Activated T-cell treated with anti-CD3 and anti-CD28 coated beads, Interleukin-2, amount 50 U/mL, for 24 hours (primary cell): Measurements from ENCODE around the gene HTT.

ENCODE experiments used
- DNase-seq: peaks from one replicate; pipeline ENCODE4 v3.0.0-alpha.2; 2020
- H3K27ac Mint-ChIP-seq: 2 replicates; pipeline ENCODE4 v1.8.0; 2020; ENCODE audit warnings: mild to moderate bottlenecking, mixed read lengths
- H3K27me3 Mint-ChIP-seq: 2 replicates; pipeline ENCODE4 v1.8.0; 2020; ENCODE audit warnings: mixed read lengths
- H3K36me3 Mint-ChIP-seq: 2 replicates; pipeline ENCODE4 v1.8.0; 2020; ENCODE audit warnings: low read depth, mixed read lengths
- H3K4me1 Mint-ChIP-seq: 2 replicates; pipeline ENCODE4 v1.8.0; 2020; ENCODE audit warnings: low read depth, mixed read lengths
- H3K4me3 Mint-ChIP-seq: 2 replicates; pipeline ENCODE4 v1.8.0; 2020; ENCODE audit warnings: mild to moderate bottlenecking, moderate library complexity, mixed read lengths
- H3K9me3 Mint-ChIP-seq: 2 replicates; pipeline ENCODE4 v1.8.0; 2020; ENCODE audit warnings: mixed read lengths

The HTT gene

GRCh38 chr4:3211866-3212265 is 137.4 kb downstream of the HTT start:
- H3K27me3 Mint-ChIP-seq = no peaks in the 10 kb centered on the region
- H3K4me3 Mint-ChIP-seq = no peak overlapping the region
- H3K27ac Mint-ChIP-seq = no peak overlapping the region
- peaks cover 93% of the 10 kb centered on the region for H3K36me3 Mint-ChIP-seq
- H3K9me3 Mint-ChIP-seq = no peaks in the 10 kb centered on the region
- peaks cover 3% of the 10 kb centered on the region for H3K4me1 Mint-ChIP-seq
- DNase-seq = no peak

GRCh38 chr4:3212391-3213105 is 138.1 kb downstream of the HTT start:
- Mint-ChIP-seq H3K4me3 (no peak overlapping the region), H3K27me3 (no peaks in the 10 kb centered on the region), H3K36me3 (peaks cover 93% of the 10 kb centered on the region), H3K4me1 (no peaks in the 10 kb centered on the region), H3K9me3 (no peaks in the 10 kb centered on the region), H3K27ac (no peak overlapping the region)
- no peak for DNase-seq

- Mint-ChIP-seq H3K4me3 (no peak overlapping the region), H3K9me3 (no peaks in the 10 kb centered on the region), H3K36me3 (peaks cover 93% of the 10 kb centered on the region), H3K27me3 (no peaks in the 10 kb centered on the region), H3K27ac (no peak overlapping the region), H3K4me1 (no peaks in the 10 kb centered on the region)
- no peak for DNase-seq
These were observed 138.6 kb downstream of the HTT start for GRCh38 chr4:3213106-3213425.

DNA sequence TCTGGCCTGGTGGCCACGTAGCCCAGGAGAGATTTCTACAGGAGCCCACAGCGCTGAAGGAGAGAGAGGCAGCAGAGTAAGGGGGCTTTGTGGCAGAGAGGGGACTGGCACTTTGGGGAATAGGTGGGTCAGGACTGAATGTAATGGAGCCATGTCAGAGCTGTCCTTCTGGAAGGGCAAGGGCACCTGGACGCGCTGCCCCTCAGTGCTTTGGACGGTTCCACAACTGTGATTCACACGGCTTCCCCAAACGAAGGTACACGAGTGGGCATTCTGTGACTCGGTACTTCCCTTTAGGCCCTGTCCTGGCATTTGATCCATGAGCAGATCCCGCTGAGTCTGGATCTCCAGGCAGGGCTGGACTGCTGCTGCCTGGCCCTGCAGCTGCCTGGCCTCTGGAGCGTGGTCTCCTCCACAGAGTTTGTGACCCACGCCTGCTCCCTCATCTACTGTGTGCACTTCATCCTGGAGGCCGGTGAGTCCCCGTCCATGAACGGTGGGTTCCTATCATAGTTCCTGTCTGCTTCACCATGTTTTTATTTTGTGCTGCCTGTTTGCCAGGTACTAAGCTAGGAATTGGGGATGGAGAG is 139.3 kb downstream of the HTT start:
- Mint-ChIP-seq H3K4me1 (no peaks in the 10 kb centered on the region), H3K9me3 (no peaks in the 10 kb centered on the region), H3K27me3 (no peaks in the 10 kb centered on the region), H3K36me3 (peaks cover 93% of the 10 kb centered on the region), H3K4me3 (no peak overlapping the region), H3K27ac (no peak overlapping the region)
- DNase-seq = no peak

DNA sequence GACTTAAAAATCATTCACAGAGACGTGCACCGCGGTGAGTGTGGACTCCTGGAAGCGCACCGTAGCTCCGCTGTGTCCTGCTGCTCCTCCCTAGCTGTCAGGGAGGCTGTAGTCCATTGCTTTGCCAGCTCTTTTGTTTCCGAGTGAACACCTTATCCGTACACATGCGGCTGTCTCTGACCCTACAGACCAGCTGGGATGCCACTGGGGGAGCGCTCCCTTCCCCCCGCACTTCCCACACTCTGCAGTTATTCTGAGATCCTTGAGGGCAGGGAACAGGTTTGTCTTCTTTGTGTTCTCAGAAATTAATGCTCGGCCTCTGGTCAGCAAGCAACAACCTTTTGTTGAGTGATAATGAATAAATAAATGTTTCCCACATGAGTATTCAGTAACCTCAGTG is 140.8 kb downstream of the HTT start:
- Mint-ChIP-seq H3K4me3 (no peak overlapping the region), H3K9me3 (no peaks in the 10 kb centered on the region), H3K36me3 (peaks cover 93% of the 10 kb centered on the region), H3K27ac (no peak overlapping the region), H3K4me1 (no peaks in the 10 kb centered on the region), H3K27me3 (no peaks in the 10 kb centered on the region)
- no peak for DNase-seq

- Mint-ChIP-seq H3K9me3 (no peaks in the 10 kb centered on the region), H3K4me3 (no peak overlapping the region), H3K27me3 (no peaks in the 10 kb centered on the region), H3K36me3 (peaks cover 94% of the 10 kb centered on the region), H3K27ac (no peak overlapping the region), H3K4me1 (no peaks in the 10 kb centered on the region)
- DNase-seq = no peak
These were observed 141.3 kb downstream of the HTT start for GRCh38 chr4:3215733-3216132.

DNA sequence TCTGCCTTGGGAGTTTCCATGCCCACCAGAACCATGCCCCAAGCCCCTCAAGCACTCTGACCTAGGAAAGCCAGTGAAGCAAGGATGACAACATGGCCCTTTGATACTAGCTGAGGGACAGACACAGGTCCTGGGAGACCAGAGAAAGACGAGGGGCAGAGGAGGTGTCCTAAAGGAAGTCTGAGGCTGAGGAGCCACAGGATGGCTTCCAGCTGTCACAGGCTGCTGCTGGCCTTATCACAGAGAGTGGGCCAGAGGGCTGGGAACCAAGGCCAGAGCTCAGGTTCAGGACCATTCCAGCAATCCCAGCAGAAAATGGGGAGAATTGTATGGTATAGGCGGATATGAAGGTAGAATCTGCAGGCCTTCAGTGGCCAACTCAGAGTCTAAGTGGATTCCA is 142.8 kb downstream of the HTT start:
- no peaks in the 10 kb centered on the region for H3K4me1 Mint-ChIP-seq
- H3K27ac Mint-ChIP-seq = peak overlapping the region; percentile 60
- peaks cover 97% of the 10 kb centered on the region for H3K36me3 Mint-ChIP-seq
- H3K9me3 Mint-ChIP-seq = no peaks in the 10 kb centered on the region
- H3K27me3 Mint-ChIP-seq = no peaks in the 10 kb centered on the region
- H3K4me3 Mint-ChIP-seq = no peak overlapping the region
- DNase-seq = no peak

GRCh38 chr4:3217771-3218170 is 143.3 kb downstream of the HTT start:
- no peak overlapping the region for H3K27ac Mint-ChIP-seq
- no peak for DNase-seq
- H3K36me3 Mint-ChIP-seq = peaks cover 97% of the 10 kb centered on the region
- no peaks in the 10 kb centered on the region for H3K27me3 Mint-ChIP-seq
- no peaks in the 10 kb centered on the region for H3K4me1 Mint-ChIP-seq
- H3K4me3 Mint-ChIP-seq = no peak overlapping the region
- no peaks in the 10 kb centered on the region for H3K9me3 Mint-ChIP-seq

DNA sequence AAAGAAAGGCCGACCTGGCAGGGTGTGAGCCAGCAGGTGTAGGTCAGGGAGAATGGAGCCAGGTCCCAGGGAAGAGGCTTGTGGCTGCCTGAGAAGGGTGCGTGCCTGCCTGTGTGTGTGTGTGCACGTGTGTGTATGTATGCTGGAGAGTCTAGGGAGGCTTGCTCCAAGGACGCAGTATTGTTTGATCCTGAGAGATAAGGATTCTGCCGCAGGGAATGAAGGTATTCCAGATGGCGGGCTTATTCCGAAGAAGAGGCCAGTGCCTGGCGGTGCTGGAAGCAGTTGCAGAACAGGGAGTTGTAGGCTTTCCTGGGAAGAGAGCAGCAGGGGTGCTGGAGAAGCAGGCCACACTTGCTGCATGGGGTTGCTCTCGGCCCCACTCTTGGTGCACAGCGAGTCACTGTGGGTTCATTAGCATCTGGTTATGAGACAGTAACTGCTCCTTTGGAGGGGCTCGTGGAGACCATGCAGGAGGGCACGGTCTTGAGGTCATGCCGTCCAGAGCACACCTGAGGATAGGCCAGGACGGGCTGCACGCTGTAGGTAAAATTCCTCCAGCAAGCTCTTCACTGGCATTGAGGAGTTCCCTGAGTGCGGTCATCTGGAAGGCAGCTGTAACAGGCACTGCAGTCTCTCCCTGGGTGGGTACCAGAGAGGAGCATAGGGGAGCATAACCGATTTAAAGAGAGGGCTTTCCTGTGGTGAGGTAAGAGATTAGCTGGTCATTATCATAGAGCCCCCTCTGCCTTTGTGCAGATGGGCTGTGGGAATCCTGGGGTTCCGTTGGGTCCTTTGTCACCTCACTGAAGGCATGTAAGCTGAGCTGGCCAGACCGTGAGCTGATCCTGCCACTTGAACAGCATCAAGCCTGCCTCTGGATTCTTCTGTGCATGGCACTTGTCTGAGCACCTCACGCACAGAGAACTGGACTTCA is 144.6 kb downstream of the HTT start:
- Mint-ChIP-seq H3K4me1 (no peaks in the 10 kb centered on the region), H3K27ac (peak overlapping the region; percentile 73), H3K36me3 (peaks cover 97% of the 10 kb centered on the region), H3K9me3 (no peaks in the 10 kb centered on the region), H3K27me3 (no peaks in the 10 kb centered on the region), H3K4me3 (no peak overlapping the region)
- no peak for DNase-seq

DNA sequence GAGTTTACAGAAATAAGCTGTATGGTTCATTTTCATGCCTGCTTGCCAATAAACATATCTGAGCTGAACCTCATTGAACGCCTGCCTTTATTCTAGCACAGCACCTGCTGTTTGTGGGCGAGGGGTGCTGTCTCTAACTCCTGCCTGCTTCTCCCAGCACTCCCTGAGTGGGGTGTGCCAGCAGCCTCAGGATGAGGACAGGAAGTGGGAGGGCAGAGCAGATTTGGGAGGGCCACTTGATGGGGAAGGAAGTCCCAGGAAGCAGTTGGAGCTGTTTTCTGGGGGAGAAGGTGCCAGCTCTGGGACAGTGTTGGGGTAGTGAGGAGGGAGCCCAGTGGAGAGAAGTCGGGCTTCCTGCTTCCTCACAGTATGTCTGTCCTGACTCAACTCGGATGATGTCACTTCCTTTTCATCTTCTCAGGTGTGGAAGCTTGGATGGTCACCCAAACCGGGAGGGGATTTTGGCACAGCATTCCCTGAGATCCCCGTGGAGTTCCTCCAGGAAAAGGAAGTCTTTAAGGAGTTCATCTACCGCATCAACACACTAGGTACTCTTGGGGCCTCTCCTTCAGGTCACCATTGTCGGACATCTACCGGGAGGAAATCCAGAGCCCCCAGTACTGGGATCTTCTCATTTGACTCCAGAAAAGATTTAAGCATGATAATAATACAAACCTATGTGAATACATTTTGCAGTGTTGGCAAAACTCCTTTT is 145.4 kb downstream of the HTT start:
- Mint-ChIP-seq H3K27ac (peak overlapping the region; percentile 73), H3K4me3 (no peak overlapping the region), H3K4me1 (no peaks in the 10 kb centered on the region), H3K36me3 (peaks cover 97% of the 10 kb centered on the region), H3K9me3 (no peaks in the 10 kb centered on the region), H3K27me3 (no peaks in the 10 kb centered on the region)
- DNase-seq = no peak

- no peaks in the 10 kb centered on the region for H3K4me1 Mint-ChIP-seq
- peaks cover 96% of the 10 kb centered on the region for H3K36me3 Mint-ChIP-seq
- DNase-seq = no peak
- H3K27me3 Mint-ChIP-seq = no peaks in the 10 kb centered on the region
- H3K9me3 Mint-ChIP-seq = no peaks in the 10 kb centered on the region
- H3K4me3 Mint-ChIP-seq = no peak overlapping the region
- peak overlapping the region; percentile 27 for H3K27ac Mint-ChIP-seq
These were observed 146.1 kb downstream of the HTT start for GRCh38 chr4:3220476-3221183.

GRCh38 chr4:3221184-3221494 is 146.7 kb downstream of the HTT start:
- Mint-ChIP-seq H3K4me1 (no peaks in the 10 kb centered on the region), H3K9me3 (no peaks in the 10 kb centered on the region), H3K4me3 (no peak overlapping the region), H3K27me3 (no peaks in the 10 kb centered on the region), H3K27ac (peak overlapping the region; percentile 27), H3K36me3 (peaks cover 96% of the 10 kb centered on the region)
- no peak for DNase-seq

DNA sequence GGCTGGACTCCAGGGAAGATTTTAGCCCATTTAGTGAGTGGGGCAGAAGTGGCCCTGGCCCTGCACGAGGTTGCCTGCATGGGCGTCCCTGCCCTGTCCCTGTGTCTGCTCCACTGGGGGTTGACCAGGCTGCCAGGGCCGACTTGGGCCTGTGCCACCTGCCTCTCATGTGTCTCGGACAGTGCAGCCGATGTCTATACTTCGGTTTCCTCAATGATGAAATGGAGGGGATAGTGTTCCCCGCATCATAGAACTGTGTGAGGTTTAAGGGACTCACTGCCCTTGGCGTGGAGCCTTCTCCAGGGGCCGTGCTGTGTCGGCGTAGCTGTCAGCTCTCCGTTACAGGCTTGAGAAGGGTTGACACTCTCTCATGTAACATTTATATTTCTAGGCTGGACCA is 147.5 kb downstream of the HTT start:
- Mint-ChIP-seq H3K27ac (no peak overlapping the region), H3K9me3 (no peaks in the 10 kb centered on the region), H3K36me3 (peaks cover 98% of the 10 kb centered on the region), H3K27me3 (no peaks in the 10 kb centered on the region), H3K4me3 (no peak overlapping the region), H3K4me1 (no peaks in the 10 kb centered on the region)
- no peak for DNase-seq

DNA sequence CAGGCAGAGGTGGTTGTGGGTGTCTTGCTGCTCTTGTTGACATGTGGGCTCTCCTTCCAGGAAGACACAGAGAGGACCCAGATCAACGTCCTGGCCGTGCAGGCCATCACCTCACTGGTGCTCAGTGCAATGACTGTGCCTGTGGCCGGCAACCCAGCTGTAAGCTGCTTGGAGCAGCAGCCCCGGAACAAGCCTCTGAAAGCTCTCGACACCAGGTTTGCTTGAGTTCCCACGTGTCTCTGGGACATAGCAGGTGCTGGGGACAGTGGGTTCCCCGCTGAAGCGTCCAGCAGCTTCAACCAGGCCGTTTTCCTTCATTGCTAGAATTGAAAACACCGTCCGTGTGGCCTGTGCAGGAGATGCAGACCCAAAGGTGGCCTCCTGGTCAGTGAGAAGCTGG is 148.9 kb downstream of the HTT start:
- H3K4me3 Mint-ChIP-seq = no peak overlapping the region
- no peaks in the 10 kb centered on the region for H3K27me3 Mint-ChIP-seq
- H3K36me3 Mint-ChIP-seq = peaks cover 91% of the 10 kb centered on the region
- DNase-seq = no peak
- no peak overlapping the region for H3K27ac Mint-ChIP-seq
- H3K9me3 Mint-ChIP-seq = no peaks in the 10 kb centered on the region
- H3K4me1 Mint-ChIP-seq = no peaks in the 10 kb centered on the region
